Measurements from ENCODE around the gene ALK.

The ALK gene

GRCh38 chr2:29531626-29532025 is 389.8 kb downstream of the ALK start:
- no peak overlapping the region for H3K4me2 ChIP-seq (ENCODE audit: insufficient read depth, low read length)
- no peak for DNase-seq
- H4K20me1 ChIP-seq (ENCODE audit: insufficient read depth, low read length): 0 out of 2 replicates have a peak, but pooled peaks cover 4% of the 10 kb centered on the region
- H3K9me3 ChIP-seq (ENCODE audit: insufficient read depth, low read length, severe bottlenecking): no peaks in the 10 kb centered on the region
- no peak overlapping the region for H3K27ac ChIP-seq (ENCODE audit: low read length)
- H2AFZ ChIP-seq (ENCODE audit: low read depth, low read length): no peak overlapping the region
- TF ChIP-seq CTCF (IDR thresholded peaks at IDR 0.05; ENCODE audit: borderline replicate concordance, extremely low read depth, low read length, poor library complexity, severe bottlenecking): no peak
- TF ChIP-seq EZH2 (IDR thresholded peaks at IDR 0.05; ENCODE audit: borderline replicate concordance, low read depth, low read length, severe bottlenecking): no peak
- no peaks in the 10 kb centered on the region for H3K4me1 ChIP-seq (ENCODE audit: insufficient read depth, low read length)
- peaks cover 29% of the 10 kb centered on the region for H3K27me3 ChIP-seq (ENCODE audit: insufficient read depth, low read length, poor library complexity)
- no peak for ATAC-seq (ENCODE audit: insufficient read depth, low read depth)
- no peak overlapping the region for H3K9ac ChIP-seq (ENCODE audit: low read depth, low read length)
- H3K79me2 ChIP-seq (ENCODE audit: insufficient read depth, low read length): no peaks in the 10 kb centered on the region
- no peaks in the 10 kb centered on the region for H3K36me3 ChIP-seq (ENCODE audit: insufficient read depth, low read length)
- H3K4me3 ChIP-seq (ENCODE audit: low read depth in 1 of 2, low read length in 2 of 2): no peak overlapping the region

- ATAC-seq (ENCODE audit: insufficient read depth, low read depth): no peak
Observed at GRCh38 chr2:29530281-29530680, 391.1 kb downstream of the ALK start.

GRCh38 chr2:29528891-29529520 is 392.4 kb downstream of the ALK start:
- H3K9ac ChIP-seq (ENCODE audit: low read depth, low read length): no peak overlapping the region
- no peak overlapping the region for H3K4me3 ChIP-seq (ENCODE audit: low read depth in 1 of 2, low read length in 2 of 2)
- no peaks in the 10 kb centered on the region for H3K79me2 ChIP-seq (ENCODE audit: insufficient read depth, low read length)
- ATAC-seq (ENCODE audit: insufficient read depth, low read depth): no peak
- TF ChIP-seq EZH2 (IDR thresholded peaks at IDR 0.05; ENCODE audit: borderline replicate concordance, low read depth, low read length, severe bottlenecking) (no peak), CTCF (IDR thresholded peaks at IDR 0.05; ENCODE audit: borderline replicate concordance, extremely low read depth, low read length, poor library complexity, severe bottlenecking) (no peak)
- H2AFZ ChIP-seq (ENCODE audit: low read depth, low read length): no peak overlapping the region
- no peaks in the 10 kb centered on the region for H3K36me3 ChIP-seq (ENCODE audit: insufficient read depth, low read length)
- H3K9me3 ChIP-seq (ENCODE audit: insufficient read depth, low read length, severe bottlenecking): no peaks in the 10 kb centered on the region
- DNase-seq: no peak
- H3K27me3 ChIP-seq (ENCODE audit: insufficient read depth, low read length, poor library complexity): peaks cover 21% of the 10 kb centered on the region
- no peak overlapping the region for H3K4me2 ChIP-seq (ENCODE audit: insufficient read depth, low read length)
- 0 out of 2 replicates have a peak, but pooled peaks cover 4% of the 10 kb centered on the region for H4K20me1 ChIP-seq (ENCODE audit: insufficient read depth, low read length)
- no peaks in the 10 kb centered on the region for H3K4me1 ChIP-seq (ENCODE audit: insufficient read depth, low read length)
- no peak overlapping the region for H3K27ac ChIP-seq (ENCODE audit: low read length)

More at GRCh38 chr2:29530281-29530680, 391.1 kb downstream of the ALK start:
- Histone ChIP-seq H3K4me2 (ENCODE audit: insufficient read depth, low read length) (no peak overlapping the region), H3K27me3 (ENCODE audit: insufficient read depth, low read length, poor library complexity) (peaks cover 25% of the 10 kb centered on the region), H3K79me2 (ENCODE audit: insufficient read depth, low read length) (no peaks in the 10 kb centered on the region), H3K27ac (ENCODE audit: low read length) (no peak overlapping the region), H3K4me3 (ENCODE audit: low read depth in 1 of 2, low read length in 2 of 2) (no peak overlapping the region), H4K20me1 (ENCODE audit: insufficient read depth, low read length) (0 out of 2 replicates have a peak, but pooled peaks cover 4% of the 10 kb centered on the region), H3K36me3 (ENCODE audit: insufficient read depth, low read length) (no peaks in the 10 kb centered on the region), H3K9ac (ENCODE audit: low read depth, low read length) (no peak overlapping the region), H3K9me3 (ENCODE audit: insufficient read depth, low read length, severe bottlenecking) (no peaks in the 10 kb centered on the region), H3K4me1 (ENCODE audit: insufficient read depth, low read length) (no peaks in the 10 kb centered on the region), H2AFZ (ENCODE audit: low read depth, low read length) (no peak overlapping the region)
- DNase-seq: no peak
- TF ChIP-seq CTCF (IDR thresholded peaks at IDR 0.05; ENCODE audit: borderline replicate concordance, extremely low read depth, low read length, poor library complexity, severe bottlenecking) (no peak), EZH2 (IDR thresholded peaks at IDR 0.05; ENCODE audit: borderline replicate concordance, low read depth, low read length, severe bottlenecking) (no peak)

Data from DND-41 (cell line).